IPS DF 6.9 (cell line): ENCODE results near the gene OS9.
A peak's percentile ranks its signal among the peaks of the same experiment; 100 is the strongest.

Experiments
- DNase-seq: peaks from one replicate; pipeline ENCODE4 v3.0.0-alpha.2; 2013; ENCODE audit warnings: low read depth, low spot score
- H3K27ac ChIP-seq: one replicate; pipeline ENCODE4 v1.5.1; 2013; ENCODE audit warnings: low read length, control low read depth
- H3K27me3 ChIP-seq: 2 replicates; pipeline ENCODE4 v1.6.1; 2013; ENCODE audit warnings: mild to moderate bottlenecking, low read length; ENCODE audit not compliant: control insufficient read depth, insufficient read depth
- H3K36me3 ChIP-seq: 2 replicates; pipeline ENCODE4 v1.6.1; 2013; ENCODE audit warnings: low read length; ENCODE audit not compliant: control insufficient read depth, insufficient read depth
- H3K4me1 ChIP-seq: 2 replicates; pipeline ENCODE4 v1.6.1; 2013; ENCODE audit warnings: low read length; ENCODE audit not compliant: control insufficient read depth, insufficient read depth
- H3K4me3 ChIP-seq: 2 replicates; pipeline ENCODE4 v1.5.1; 2013; ENCODE audit warnings: mild to moderate bottlenecking, low read length
- H3K9me3 ChIP-seq: 2 replicates; pipeline ENCODE4 v1.6.1; 2013; ENCODE audit warnings: low read length, inconsistent platforms; ENCODE audit not compliant: control insufficient read depth, insufficient read depth
- WGBS: extraction: QIAGEN DNeasy Blood & Tissue Kit; methylation state at CpG from one replicate; pipeline ENCODE4 v1.1.7; 2013; ENCODE audit warnings: mixed read lengths, missing lambda C conversion rate; ENCODE audit not compliant: insufficient read length, insufficient coverage; 5-methylcytosine and 5-hydroxymethylcytosine counted together

The OS9 gene

GRCh38 chr12:57722716-57723629 is 29.0 kb downstream of the OS9 start:
- no peak for DNase-seq
- Histone ChIP-seq H3K36me3 (no peaks in the 10 kb centered on the region; the same call in 1 of the 2 replicates), H3K4me1 (peaks cover 8% of the 10 kb centered on the region), H3K4me3 (no peak overlapping the region), H3K9me3 (no peaks in the 10 kb centered on the region), H3K27me3 (peaks cover 17% of the 10 kb centered on the region), H3K27ac (no peak overlapping the region)
- WGBS: no CpG with 5 or more reads among the region's 11 CpGs

- H3K4me1 ChIP-seq: peaks cover 8% of the 10 kb centered on the region
- no peak for DNase-seq
- H3K9me3 ChIP-seq: no peaks in the 10 kb centered on the region
- peaks cover 20% of the 10 kb centered on the region for H3K27me3 ChIP-seq
- no CpG with 5 or more reads among the region's 2 CpGs for WGBS
- H3K4me3 ChIP-seq: no peak overlapping the region
- H3K36me3 ChIP-seq: no peaks in the 10 kb centered on the region; the same call in 1 of the 2 replicates
- no peak overlapping the region for H3K27ac ChIP-seq
Measured at GRCh38 chr12:57723630-57723962, 29.7 kb downstream of the OS9 start.

- H3K4me3 ChIP-seq: no peak overlapping the region
- H3K27ac ChIP-seq: no peak overlapping the region
- H3K36me3 ChIP-seq: no peaks in the 10 kb centered on the region; the same call in 1 of the 2 replicates
- H3K27me3 ChIP-seq: peaks cover 20% of the 10 kb centered on the region
- WGBS: no CpG with 5 or more reads among the region's 12 CpGs
- DNase-seq: no peak
- peaks cover 8% of the 10 kb centered on the region for H3K4me1 ChIP-seq
- H3K9me3 ChIP-seq: no peaks in the 10 kb centered on the region
Measured at GRCh38 chr12:57724003-57724935, 30.3 kb downstream of the OS9 start.

- no peak overlapping the region; the same call in 1 of the 2 replicates for H3K4me3 ChIP-seq
- no CpG with 5 or more reads among the region's 11 CpGs for WGBS
- peaks cover 8% of the 10 kb centered on the region for H3K4me1 ChIP-seq
- H3K27ac ChIP-seq: no peak overlapping the region
- H3K9me3 ChIP-seq: no peaks in the 10 kb centered on the region
- DNase-seq: no peak
- H3K27me3 ChIP-seq: peaks cover 23% of the 10 kb centered on the region
- no peaks in the 10 kb centered on the region; the same call in 1 of the 2 replicates for H3K36me3 ChIP-seq
Measured at GRCh38 chr12:57724936-57725740, 31.2 kb downstream of the OS9 start.

- no CpG with 5 or more reads among the region's 10 CpGs for WGBS
- Histone ChIP-seq H3K27ac (no peak overlapping the region), H3K27me3 (peaks cover 25% of the 10 kb centered on the region), H3K4me1 (peaks cover 8% of the 10 kb centered on the region), H3K4me3 (peak overlapping the region; percentile 39; the same call in 1 of the 2 replicates), H3K9me3 (no peaks in the 10 kb centered on the region), H3K36me3 (no peaks in the 10 kb centered on the region; the same call in 1 of the 2 replicates)
- no peak for DNase-seq
Measured at GRCh38 chr12:57725851-57726150, 31.9 kb downstream of the OS9 start.

GRCh38 chr12:57726151-57726883 is 32.4 kb downstream of the OS9 start:
- no peaks in the 10 kb centered on the region; the same call in 1 of the 2 replicates for H3K36me3 ChIP-seq
- H3K27ac ChIP-seq: no peak overlapping the region
- peaks cover 25% of the 10 kb centered on the region for H3K27me3 ChIP-seq
- no CpG with 5 or more reads among the region's 79 CpGs for WGBS
- peak overlapping the region; percentile 71; the same call in 1 of the 2 replicates for H3K4me3 ChIP-seq
- no peak for DNase-seq
- no peaks in the 10 kb centered on the region for H3K9me3 ChIP-seq
- peaks cover 8% of the 10 kb centered on the region for H3K4me1 ChIP-seq

GRCh38 chr12:57726884-57727757 is 33.2 kb downstream of the OS9 start:
- DNase-seq: no peak
- Histone ChIP-seq H3K4me1 (peaks cover 8% of the 10 kb centered on the region), H3K27me3 (peaks cover 27% of the 10 kb centered on the region), H3K9me3 (no peaks in the 10 kb centered on the region), H3K27ac (no peak overlapping the region), H3K4me3 (peak overlapping the region; percentile 71; the same call in 1 of the 2 replicates), H3K36me3 (no peaks in the 10 kb centered on the region; the same call in 1 of the 2 replicates)
- WGBS: no CpG with 5 or more reads among the region's 76 CpGs

GRCh38 chr12:57727758-57728395 is 33.9 kb downstream of the OS9 start:
- Histone ChIP-seq H3K4me1 (peaks cover 8% of the 10 kb centered on the region), H3K4me3 (no peak overlapping the region), H3K27ac (no peak overlapping the region), H3K9me3 (no peaks in the 10 kb centered on the region), H3K36me3 (no peaks in the 10 kb centered on the region; the same call in 1 of the 2 replicates), H3K27me3 (peaks cover 30% of the 10 kb centered on the region)
- no CpG with 5 or more reads among the region's 21 CpGs for WGBS
- no peak for DNase-seq
